Measurements from ENCODE around the gene ASAP3.
"Not testable (repeated sequence)": the region's sequence is repeated elsewhere in the genome, so short reads cannot be mapped to it uniquely, and the experiment has no call there.

Gene ASAP3

DNA sequence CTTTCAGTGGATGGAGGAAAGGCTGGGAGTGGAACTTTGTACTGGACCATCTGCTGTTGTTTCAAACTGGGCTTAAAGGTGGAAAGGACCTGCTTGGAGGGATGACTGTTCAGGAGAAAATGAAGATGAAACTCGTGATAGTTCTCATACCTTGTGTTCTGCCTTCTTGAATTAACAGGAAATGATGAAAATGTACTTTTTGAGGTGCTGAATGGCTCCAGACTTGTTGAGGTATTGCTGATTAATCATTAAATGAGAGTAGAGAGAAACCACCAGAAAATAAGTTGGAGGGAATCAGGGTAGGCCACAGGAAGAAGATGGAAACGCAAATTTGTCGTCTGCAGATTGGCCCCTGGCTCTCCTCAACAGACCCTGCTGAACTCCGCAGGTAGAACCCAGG lies 88.1 kb downstream of the ASAP3 start:
- DNase-seq (ENCODE audit: low spot score), result no peak

GRCh38 chr1:23395154-23395724 lies 88.7 kb downstream of the ASAP3 start:
- no peak for DNase-seq (ENCODE audit: low spot score)

- DNase-seq (ENCODE audit: low spot score), result no peak
Observed at GRCh38 chr1:23394684-23395083, 89.3 kb downstream of the ASAP3 start.

DNA sequence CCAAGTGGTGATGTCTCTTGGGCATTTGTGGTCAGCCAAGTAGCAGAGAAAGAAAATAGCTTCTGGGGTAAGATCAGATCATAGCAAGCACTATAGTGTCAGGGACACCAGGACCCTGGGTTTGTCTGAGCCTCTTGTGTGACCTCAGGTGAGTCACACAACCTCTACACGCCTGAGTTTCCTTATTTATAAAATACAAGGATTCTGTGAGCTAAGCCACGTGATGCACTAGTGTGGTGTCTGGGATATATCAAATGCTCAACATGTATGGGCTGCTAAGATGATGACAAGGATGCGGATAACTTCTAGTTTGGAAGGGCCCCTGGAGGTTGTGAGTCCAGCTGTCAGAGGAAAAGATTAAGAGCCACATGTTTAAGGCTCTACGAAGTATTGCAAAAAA lies 89.8 kb downstream of the ASAP3 start:
- DNase-seq (ENCODE audit: low spot score), result no peak

GRCh38 chr1:23393706-23394105 lies 90.3 kb downstream of the ASAP3 start:
- no peak for DNase-seq (ENCODE audit: low spot score)

DNA sequence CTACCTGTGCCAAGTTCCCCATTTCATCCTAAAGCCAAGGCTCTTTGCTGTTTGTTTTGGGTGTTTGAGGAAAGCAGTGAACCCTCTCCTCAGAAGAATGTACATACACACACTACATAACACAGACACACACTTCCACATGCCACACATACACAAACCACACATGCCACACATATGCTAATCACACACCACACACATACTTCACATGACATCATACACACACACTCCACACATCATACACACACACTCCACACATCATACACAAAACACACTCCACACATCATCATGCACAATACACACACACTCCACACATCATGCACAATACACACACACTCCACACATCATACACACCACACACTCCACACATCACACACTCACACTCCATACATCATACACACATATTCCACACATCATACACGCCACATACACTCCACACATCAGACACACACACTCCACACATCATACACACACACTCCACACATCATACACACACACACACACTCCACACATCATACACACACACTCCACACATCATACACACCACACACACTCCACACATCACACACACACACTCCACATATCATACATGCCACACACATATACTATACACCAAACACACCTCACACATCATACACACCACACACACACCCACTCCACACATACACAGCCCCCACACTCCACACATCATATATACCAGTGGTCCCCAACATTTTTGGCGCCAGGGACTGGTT lies 91.7 kb downstream of the ASAP3 start:
- DNase-seq (ENCODE audit: low spot score), result no peak

GRCh38 chr1:23389837-23390321 lies 94.1 kb downstream of the ASAP3 start:
- DNase-seq (ENCODE audit: low spot score), result no peak

- DNase-seq (ENCODE audit: low spot score), result no peak
Observed at GRCh38 chr1:23387494-23387893, 96.5 kb downstream of the ASAP3 start.

DNA sequence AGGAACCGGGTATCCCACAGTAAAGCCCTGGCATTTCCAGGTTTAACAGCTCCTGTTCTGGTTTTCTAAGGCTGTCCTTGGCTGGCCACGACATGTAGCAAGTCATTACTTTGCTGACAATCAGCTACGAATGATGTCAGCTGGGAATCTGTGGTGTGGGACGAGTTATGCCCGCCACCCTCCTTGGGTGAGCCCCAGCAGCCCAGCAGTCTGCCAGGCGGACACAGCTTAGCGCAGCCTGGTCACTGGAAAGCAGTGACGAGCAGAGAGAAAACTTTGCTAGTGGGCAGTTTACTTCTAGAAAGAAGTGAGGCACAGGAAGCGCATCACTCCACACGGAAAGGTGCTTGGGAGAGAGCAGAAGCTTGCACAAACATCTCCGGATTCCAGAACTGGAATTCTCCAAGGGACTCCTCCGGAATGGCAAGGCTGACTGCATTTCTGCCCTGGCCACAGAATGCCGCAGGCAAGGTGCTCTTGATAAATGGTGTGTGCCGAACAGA lies 98.8 kb downstream of the ASAP3 start:
- no peak for DNase-seq (ENCODE audit: low spot score)

DNA sequence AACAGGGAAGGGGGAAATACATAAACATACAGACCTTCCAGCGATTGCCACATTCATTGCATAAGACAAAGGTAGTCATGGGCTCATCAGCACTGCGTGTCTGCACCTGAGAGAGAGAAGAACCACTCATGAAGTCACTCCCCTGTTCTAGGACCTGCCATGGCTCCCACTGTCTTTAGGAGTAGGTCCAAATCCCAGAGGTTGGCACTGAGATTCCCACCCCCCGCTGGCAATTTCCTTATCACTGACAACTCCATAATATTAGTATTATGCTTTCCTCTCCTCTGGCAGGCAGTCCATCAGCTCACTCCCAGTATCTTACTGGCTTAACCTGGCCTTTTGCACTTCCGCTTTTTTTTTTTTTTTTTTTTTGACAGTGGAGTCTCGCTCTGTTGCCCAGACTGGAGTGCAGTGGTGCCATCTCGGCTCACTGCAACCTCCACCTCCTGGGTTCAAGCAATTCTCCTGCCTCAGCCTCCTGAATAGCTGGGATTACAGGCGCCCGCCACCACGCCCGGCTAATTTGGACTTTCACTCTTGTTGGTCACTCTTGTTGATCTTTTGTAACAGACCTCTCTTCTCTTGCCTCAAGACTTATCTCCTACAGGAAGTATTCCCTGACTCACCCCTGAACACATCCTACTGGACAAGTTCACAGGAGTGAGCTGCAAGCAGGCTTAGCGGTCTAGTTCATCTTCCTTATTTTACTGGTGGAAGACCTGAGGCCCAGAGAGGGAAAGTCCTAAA lies 99.5 kb downstream of the ASAP3 start:
- DNase-seq (ENCODE audit: low spot score), result no peak

- DNase-seq (ENCODE audit: low spot score), result no peak
Observed at GRCh38 chr1:23383577-23384311, 100.2 kb downstream of the ASAP3 start.

- DNase-seq (ENCODE audit: low spot score), result no peak
Observed at GRCh38 chr1:23381233-23381885, 102.6 kb downstream of the ASAP3 start.

DNA sequence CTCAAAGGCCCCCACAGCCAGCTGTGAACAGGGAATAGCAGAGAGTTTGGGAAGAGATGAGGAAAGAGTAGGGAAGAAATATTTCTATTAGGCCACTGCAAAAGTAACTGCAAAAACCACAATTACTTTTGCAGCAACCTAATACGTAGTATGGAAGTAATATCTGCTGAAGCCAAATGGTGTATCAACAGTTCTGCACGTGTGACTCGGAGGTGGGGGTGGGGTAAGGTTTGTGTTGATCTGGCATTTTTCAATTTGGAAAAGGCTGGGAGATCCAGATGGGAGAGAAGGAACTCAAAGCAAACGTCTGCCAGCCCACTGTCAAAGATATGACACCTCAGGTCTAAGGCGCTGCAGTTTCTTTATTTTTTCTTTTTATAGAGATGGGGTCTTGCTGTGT lies 103.3 kb downstream of the ASAP3 start:
- no peak for DNase-seq (ENCODE audit: low spot score)

DNA sequence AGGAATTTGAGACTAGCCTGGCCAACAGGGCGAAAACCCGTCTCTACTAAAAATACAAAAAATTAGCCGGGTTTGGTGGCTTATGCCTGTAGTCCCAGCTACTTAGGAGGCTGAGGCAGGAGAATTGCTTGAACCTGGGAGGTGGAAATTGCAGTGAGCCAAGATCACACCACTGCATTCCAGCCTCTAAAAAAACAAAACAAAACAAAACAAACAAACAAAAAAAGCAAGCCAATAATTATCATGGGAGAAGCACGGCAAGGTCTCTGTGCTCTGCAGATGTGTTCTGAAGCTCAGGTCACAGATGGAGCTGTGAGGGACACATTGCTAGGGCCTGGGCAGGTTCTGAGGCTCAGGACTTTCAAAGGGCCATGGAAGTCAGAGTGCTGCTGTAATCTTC lies 103.7 kb downstream of the ASAP3 start:
- DNase-seq (ENCODE audit: low spot score), result not testable (repeated sequence)

Data from SW480 (cell line).